DMS153 treated with DMSO at 0.1 percent for 48 hours (cell line): ENCODE measurements around the gene PYGB.
"Not testable (repeated sequence)": the region's sequence is repeated elsewhere in the genome, so short reads cannot be mapped to it uniquely, and the experiment has no call there.

Experiments used
- DNase-seq: peaks from one replicate; lab custom pipeline; 2025; ENCODE audit not compliant: unreplicated experiment; lab: John Stamatoyannopoulos, UW

Gene PYGB

DNA sequence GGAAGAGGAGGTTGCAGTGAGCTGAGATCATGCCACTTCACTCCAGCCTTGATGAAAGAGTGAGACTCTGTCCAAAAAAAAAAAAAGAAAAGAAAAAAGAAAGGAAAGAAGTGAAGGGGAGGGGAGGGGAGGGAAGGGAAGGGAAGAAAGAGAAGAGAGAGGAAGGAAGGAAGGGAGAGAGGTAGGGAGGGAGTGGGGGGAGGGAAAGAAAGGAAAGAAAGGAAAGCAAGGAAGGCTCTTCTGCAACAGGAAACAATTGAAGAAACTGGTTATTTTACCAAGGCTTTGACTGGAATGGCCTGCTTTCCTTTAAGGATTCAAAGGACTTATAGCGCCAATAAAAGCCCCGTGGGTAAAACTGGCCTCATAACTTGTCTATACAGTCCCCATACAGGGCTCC lies 78.1 kb downstream of the PYGB start:
- no peak for DNase-seq

DNA sequence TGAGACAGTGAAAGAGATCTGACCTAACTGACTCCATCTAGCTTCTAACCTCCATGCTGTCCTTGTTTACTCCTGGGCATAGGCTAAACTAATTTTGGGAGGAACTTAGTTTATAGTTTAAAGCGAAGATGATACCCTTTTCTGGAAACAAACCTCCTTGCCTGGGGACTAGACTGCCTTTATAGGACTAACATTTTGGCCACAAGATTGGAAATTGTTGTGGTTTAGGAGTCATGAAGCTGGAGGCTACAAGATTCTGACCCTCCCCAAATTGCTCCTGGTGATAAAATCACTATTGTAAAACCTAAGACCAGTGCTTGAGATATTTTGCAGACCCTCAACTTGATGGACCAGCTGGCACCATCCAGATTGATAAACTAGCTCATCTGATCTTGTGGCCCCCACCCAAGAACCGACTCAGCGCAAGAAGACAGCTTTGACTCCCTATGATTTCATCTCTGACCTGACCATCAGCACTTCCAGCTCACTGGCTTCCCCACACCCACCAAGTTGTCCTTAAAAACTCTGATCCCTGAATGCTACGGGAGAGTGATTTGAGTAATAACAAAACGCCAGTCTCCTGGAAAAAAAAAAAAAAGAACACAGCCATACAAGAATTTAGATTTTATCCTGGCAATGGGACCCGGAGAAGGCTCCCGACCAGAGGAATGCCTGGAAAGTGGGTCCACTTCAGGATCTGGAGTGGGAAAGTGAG lies 79.8 kb downstream of the PYGB start:
- DNase-seq, result no peak

DNA sequence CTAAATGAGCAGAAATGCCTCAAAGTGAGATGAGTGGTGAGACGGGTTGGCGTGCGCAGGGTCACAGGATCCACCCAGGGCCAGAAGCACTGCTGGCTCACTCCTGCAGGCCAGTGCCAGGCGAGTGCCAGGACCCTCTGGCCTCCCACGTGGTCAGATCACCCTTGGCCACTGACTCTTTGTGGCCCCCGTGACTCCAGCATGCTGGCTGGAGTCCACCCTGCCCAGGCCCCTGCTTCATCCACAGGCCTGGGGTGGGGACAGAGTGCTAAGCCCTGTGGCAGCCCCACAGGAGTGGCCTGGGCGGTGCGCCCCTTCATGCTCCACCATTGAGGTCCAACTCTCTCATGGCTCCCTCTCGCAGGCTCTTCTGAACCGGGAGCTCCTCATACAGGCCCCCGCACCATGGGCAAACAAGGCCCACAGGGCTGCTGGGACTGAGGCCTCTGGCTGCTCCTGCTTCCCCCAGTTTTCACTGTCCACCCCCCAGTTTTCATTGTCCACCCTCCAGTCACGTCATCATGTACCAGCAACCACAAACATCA lies 81.1 kb downstream of the PYGB start:
- DNase-seq, result no peak

DNA sequence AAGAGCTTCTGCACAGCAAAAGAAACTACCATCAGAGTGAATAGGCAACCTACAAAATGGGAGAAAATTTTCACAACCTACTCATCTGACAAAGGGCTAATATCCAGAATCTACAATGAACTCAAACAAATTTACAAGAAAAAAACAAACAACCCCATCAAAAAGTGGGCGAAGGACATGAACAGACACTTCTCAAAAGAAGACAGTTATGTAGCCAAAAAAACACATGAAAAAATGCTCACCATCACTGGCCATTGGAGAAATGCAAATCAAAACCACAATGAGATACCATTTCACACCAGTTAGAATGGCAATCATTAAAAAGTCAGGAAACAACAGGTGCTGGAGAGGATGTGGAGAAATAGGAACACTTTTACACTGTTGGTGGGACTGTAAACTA lies 87.1 kb downstream of the PYGB start:
- not testable (repeated sequence) for DNase-seq

DNA sequence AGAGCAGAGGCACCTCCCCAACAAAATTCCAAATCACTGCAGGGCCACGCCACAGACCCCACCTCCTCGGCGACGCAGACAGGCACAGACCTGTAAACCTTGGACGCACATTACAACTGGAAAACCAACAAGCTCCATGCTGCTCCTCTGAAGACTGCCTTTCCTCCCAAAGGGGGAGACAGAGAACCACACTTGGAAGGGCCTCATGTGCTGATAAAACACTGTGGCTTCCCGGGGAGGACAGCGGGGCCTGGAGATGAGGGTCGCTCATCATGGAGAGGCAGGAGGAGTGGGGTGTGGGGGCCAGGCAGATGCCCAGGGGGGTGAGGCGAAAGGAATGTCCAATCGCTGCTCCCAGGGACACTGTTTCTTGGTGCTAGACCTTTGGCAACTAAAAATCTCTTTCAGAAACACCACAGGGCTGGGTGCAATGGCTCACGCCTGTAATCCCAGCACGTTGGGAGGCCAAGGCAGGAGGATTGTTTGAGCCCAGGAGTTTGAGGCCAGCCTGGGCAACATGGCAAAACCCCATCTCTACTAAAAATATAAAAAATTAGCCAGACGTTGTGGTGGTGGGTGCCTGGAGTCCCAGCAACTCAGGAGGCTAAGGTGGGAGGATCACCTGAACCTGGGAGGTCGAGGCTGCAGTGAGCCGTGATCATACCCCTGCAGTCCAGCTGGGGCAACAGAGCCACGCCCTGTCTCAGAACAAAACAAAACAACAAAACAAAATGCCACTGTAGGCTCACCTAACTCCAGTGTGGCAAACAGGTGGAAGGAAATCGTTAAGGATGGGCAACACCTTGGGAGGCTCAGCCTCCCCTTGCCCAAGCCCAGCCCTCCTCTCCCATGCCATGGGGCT lies 88.9 kb downstream of the PYGB start:
- DNase-seq, result no peak

DNA sequence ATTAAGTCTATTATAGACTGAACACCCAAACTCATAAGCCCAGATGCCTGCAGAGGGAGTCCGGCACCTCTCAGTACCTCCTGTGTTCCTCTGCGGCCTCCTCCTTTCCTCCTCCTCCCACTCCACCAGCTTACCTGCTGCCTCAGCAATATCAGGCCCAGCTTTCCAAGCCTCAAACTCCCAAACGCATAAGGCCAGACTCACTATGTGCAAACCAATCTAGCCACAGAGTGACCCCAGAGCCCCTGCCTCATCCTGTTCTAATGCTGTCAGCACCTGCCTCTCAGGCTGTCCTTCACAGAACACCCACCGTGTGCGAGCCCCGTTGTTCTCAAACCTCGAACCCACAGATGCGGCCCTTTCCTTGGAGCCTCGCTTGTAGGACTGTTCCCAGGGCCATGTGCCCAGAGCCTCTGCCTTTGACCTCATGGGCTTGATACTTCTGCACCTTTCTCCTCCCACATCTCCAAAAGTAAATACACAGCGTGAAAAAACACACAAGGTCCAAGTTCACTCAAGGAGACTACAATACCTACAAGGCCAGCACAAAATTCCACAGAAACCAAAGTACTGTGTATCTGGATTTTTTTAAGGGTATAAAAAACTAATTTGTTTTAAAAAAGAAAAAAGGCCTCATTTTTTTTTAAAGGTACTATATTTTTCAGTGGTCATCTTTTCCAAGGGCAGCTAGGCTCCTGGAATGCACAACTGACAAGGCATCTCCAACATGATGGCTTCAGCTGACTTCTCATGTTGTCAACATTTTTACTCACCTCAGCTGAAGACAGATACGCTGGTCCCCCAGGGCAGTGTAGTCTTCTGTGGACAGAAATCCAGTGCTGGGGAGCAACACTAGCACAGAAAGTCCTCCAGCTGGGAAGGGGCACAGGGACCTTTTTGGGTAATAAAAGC lies 90.5 kb downstream of the PYGB start:
- DNase-seq, result no peak

DNA sequence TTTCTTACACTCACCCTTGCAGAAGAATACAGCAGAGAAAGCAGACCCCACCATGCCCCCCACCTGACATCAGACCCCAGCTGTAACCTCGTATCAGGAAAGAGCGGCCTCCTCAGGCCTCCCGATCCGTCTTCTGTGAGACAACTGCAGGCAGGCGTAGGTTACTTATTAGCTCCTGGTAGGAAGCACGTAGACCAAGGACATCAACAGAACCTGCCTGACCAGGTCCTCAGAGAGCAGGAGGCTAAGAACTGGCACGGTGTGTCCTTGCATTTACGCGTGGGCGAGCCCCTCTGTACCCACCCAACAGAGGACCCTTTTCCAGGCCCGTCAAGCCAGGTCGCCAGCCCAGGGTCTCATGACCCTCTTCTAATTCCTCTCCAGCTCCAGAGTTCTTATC lies 91.7 kb downstream of the PYGB start:
- DNase-seq, result no peak

DNA sequence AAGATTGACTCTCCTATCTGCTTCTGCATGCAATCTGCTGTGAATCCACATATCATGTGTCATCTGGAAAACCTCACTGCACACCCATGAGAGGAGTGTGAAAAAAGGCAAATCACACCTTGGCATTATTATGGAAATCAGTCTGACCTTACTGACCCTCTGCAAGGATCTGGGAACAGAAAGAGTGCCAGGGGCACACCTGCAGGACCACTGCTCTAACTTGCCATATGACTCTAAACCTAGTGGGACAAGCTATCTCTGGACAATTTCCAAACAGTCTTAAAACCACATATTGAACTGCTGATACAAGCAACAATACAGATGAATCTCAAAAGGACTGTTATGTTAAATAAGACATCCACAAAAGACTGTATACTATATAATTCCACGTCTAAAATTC lies 92.5 kb downstream of the PYGB start:
- no peak for DNase-seq

DNA sequence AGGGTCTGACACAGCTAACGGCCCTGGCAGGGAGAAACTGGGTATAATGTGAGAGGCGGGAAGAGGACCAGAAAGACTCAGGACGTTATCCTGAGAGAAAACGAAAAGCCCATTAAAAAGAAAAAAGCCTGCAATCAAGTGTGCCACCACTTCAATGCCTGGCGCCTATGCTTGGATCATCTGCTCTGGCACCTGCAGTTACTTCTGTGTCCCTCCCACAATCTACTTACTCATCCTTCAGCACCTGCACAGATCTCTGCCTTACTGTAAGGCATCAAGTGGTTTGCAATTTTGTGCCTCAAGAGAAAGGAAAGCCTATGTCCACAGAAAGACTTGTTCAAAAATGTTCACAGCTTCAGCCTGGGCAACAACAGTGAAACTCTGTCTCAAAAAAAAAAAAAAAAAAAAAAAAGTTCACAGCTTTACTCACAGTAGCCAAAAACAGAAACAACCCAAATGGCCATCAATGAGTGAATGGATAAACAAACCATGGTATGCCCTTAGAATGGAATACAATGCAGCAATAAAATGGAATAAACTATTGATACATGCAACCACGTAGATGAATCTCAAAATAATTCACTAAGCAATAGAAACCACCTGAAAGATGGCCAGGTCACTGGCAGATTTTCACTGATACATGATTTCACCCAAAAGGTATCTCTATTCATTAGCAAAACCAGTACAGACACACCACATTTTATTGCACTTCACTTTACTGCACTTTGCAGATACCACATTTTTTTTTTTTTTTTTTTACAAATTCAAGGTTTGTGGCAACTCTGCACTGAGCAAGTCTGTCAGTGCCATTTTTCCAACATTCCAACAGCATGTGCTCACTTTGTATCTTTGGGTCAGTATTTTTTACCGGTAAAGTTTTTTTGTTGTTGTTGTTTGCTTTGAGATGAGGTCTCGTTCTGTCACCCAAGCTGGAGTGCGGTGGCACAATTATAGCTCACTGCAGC lies 94.1 kb downstream of the PYGB start:
- peak; percentile 43 for DNase-seq

DNA sequence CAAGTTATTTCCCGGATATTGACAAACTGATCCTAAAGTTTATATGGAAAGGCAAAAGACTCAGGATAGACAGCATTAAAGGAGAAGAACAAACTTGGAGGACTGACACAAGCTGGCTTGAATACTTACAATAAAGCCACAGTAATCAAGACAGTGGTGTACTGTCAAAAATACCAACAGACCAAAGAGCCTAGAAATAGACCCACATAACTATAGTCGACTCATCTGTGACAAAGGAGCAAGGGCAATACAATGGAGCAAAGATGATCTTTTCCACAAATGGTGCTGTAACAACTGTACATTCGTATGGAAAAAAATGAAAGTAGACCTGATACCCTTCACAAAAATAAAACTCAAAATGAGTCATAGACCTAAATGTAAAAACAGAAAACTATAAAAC lies 96.7 kb downstream of the PYGB start:
- DNase-seq, result no peak

DNA sequence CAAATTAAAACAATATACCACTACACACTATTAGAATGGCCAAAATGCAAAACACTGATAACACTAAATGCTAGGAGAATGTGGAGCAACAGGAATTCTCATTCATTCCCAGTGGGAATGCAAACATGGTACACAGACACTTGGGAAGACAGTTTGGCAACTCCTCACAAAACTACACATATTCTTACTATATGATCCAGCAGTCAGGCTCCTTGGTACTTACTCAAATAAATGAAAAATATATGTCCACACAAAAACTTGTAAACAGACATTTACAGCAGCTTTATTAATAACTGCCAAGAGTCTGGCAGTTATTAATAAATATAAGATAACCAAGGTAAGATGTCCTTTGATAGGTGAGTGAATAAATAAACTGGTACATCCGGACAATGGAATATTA lies 97.8 kb downstream of the PYGB start:
- no peak for DNase-seq

DNA sequence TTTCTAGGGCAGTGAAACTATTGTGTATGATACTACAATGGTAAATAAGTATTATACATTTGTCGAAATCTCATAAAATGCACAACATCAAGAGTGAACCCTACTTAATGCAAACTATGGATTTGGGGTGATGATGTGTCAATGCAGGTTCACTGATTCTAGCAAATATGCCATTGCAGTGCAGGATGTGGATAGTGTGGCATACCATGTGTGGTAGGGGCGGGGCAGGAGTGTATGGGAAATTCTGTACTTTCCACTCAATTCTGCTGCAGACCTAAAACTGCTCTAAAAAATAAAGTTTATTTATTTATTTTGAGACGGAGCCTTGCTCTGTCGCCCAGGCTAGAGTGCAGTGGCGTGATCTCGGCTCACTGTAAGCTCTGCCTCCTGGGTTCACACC lies 98.5 kb downstream of the PYGB start:
- no peak for DNase-seq
